Stimulated activated CD4-positive, alpha-beta T cell treated with anti-CD3 and anti-CD28 coated beads, TNF-alpha, amount 100 ng/mL, for 24 hours (primary cell): ENCODE results near the gene ISCU.

Experiments used
- DNase-seq, 3 experiments: peaks; one replicate each; pipeline ENCODE4 v3.0.0-alpha.2; 2020; ENCODE audit warnings: low read depth in 3 of 3

The ISCU gene

DNA sequence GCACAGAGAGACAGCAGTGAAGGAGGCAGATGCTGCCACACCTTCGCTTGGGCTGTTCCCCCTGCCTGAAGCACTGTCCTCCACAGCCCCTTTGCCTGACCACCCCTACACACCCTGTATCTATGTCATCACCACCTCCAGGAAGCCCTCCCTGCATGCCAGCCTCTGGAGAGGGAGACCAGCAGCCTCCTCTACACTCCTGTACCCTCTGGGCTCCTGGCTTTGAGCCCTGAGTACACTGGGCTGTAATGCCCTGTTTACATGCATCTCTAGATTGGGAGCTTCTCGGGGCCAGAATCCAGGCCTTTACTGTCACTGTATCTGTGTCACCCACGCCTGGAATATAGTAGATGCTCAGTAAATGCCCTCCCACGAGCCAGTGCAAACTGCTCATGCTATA is 41.3 kb downstream of the ISCU start:
- no peak for DNase-seq

DNA sequence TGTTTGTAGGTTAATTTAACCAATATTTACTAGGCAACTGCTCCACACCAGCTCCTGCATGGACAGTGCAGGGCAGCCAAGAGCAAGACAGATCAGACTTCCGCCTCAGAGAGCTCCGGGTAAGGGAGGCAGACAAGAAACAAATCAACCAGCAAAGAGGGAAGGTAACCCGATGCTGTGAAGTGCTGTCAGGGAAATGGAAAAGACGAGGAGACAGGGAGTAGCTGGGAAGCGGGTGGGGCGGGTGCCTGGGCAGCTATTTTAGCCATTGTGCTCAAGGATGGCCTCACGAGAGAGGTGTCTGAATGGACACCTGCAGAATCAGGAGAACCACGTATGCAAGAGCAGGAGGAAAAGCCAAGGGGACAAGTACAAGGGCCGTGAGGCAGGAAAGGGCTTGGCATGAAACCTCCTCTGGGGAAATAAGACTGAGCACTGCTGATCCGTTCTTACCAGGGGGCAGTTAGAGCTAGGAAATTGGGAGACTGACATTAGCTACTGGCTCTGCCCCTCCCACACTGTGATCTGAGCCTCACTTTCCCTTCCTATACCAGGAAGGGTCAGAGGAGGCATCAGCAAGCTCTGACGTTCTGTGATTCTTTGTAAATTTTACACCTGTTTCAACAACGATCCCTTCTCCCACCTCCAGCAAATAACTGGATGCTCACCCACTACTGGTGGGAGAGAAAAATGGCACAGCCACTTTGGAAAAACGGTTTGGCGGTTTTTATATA is 42.0 kb downstream of the ISCU start:
- DNase-seq = no peak

DNA sequence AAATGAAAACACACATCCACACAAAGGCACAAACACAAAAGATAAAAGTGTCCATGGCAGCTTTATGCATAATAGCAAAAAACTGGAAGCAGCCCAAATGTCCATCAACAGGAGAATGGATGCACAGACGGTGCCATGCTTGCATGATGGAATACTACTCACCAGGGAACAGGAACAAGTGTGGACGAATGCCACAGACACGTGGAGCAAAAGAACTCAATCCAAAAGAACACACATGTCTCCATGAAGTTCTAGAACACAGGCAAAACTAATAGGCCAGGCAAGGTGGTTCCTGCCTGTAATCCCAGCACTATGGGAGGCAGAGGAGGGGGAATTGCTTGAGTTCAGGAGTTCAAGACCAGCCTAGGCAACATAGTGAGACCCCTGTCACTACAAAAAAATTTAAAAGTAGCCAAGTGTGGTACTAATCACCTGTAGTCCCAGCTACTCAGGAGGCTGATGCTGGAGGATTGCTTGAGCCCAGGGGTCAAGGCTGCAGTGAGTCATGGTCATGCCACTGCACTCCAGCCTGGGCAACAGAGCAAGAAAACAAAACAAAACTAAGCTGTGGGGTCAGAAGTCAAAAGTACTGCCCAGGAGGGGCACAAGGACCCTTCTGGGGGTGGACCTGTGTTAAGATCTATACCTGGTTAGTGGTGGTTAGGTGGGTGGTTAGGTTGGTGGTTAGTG is 42.7 kb downstream of the ISCU start:
- DNase-seq = no peak

DNA sequence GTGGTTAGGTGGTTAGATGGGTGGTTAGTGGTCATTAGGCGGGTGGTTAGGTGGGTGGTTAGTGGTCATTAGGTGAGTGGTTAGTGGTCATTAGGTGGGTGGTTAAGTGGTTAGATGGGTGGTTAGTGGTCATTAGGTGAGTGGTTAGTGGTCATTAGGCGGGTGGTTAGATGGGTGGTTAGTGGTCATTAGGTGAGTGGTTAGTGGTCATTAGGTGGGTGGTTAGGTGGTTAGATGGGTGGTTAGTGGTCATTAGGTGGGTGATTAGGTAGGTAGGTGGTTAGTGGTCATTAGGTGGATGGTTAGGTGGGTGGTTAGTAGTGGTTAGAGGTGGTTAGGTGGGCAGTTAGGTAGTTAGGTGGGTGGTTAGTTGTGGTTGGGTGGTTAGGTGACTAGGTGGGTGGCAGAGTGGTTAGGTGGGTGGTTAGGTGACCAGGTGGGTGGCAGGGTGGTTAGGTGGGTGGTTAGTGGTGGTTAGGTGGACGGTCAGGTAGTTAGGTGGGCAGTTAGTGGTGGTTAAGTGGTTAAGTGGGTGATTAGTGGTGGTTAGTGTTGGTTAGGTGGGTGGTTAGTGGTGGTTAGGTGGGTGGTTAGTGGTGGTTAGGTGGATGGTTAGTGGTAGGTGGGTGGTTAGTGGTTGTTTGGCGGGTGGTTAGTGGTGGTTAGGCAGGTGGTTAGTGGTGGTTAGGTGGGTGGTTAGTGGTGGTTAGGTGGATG is 43.5 kb downstream of the ISCU start:
- DNase-seq = no peak

DNA sequence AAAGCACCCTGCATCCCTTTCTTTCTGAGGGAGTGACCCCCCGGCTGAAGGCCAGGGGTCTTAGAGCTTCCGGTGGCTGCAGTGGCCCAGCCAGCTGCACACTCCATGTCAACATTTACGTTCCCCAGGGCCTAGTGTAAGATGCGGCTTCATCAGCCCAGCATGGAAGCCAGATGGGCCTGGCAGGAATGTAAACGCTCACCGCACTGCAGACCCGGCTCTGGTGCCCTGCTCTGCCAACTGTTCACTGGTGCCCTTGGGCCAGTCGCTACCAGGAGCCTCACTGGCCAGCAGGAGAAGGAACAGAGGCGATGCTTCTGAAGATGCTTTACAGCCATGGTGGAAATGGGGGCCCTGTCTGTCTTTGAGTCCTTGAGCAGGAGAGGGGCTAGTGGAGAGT is 44.1 kb downstream of the ISCU start:
- DNase-seq = no peak

DNA sequence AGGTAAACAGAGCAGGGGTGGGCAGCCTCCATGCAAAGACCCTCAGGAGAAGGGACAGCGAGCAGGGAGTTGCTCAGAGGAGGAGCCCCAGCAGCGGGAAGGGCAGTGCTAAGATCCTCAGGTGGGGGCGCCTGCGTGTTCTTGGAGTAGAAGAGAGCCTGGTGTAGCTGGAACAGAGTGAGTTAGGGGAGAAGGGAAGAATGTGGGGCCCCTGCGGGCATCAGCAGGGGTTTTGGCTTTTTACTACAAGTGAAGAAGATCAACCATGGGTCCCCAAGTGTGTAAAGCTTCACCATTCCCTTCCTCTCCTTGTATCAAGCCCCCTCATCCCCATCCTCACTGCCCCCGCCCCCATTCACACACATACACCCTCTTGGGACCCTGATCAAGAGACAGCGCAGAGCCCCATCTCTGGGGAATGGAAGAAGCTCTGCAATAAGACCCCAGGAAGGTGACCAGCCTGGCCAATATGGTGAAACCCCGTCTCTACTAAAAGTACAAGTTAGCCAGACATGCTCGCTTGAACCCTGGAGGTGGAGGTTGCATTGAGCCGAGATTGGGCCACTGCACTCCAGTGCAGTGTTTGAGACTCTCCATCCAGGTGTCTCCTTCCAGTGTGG is 45.7 kb downstream of the ISCU start:
- DNase-seq = no peak

DNA sequence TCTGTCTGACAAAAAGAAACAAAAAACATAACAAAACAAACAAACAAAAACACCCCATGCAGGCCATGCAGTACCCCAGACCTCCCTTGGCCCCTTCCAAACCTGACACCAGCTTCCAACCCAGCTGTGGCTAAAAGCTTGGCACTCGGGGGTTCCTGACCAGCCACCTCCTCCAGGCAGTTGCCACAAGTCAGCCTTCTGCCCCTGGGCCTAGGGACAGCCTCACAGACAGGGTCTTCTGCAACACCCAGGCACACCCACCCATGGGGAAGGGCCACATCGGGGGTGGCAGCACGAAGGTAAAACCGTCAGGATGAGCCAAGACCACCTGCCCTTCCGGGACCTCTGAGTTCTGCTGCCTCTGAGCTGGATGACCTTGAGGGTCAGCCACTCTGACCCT is 46.2 kb downstream of the ISCU start:
- DNase-seq = no peak

DNA sequence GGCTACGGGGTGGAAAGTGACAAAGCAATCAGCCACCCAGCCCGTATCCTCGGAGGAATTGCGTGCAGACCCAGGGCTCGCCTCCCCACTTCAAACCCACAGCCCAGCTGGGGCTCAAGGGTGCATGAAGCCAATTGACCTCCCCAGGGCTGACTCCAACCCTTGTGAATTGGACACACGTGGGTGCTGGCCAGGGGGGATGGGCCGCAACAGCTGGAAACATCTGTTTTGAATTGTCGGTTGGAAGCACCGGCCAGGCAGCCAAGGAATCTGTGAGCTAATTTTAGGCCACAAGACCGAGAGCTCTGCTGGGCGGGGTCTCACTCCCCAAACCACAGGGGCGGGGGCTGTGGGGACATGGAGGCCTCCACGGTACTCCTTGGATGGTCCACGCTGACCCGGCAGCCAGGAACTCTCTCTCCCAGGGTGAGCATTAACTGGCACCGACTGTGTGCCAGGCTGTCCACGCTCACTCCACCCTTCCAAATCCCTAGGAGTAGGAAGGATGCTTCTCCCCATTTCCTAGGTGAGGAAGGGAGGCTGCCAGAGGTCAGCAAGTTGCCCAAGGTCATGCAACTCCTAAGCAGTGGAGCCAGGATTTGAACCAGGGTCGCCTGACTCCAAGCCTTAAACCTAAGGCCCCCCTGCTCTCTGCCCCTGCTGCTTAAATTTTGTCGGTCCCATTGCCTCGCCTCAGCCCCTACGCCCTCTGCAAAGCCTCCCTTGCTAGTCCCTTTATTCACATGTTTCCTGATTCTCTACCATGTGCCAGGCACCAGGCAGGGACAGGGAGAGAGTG is 47.3 kb downstream of the ISCU start:
- no peak for DNase-seq

DNA sequence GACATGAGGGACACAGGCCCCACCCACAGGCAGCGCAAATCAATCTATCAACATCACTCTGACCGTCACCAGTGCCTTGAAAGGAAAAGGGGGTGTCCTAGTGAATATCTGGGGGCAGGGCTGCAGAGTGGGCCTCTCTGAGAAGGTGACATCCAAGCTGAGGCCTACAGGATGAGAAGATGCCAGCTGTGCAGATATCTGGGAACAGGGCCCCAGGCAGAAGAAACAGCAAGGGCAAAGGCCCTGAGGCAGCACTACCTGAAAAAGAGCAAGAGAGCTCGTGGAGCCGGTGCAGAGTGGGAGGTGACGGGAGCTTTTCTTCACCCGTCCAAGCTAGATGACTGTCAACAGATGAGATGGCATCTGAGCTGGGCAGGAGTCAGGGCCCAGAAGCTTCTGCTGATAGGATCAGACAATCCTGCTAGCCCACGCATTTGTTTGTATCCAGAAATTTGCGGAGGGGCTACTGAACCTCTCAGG is 48.0 kb downstream of the ISCU start:
- DNase-seq = no peak

DNA sequence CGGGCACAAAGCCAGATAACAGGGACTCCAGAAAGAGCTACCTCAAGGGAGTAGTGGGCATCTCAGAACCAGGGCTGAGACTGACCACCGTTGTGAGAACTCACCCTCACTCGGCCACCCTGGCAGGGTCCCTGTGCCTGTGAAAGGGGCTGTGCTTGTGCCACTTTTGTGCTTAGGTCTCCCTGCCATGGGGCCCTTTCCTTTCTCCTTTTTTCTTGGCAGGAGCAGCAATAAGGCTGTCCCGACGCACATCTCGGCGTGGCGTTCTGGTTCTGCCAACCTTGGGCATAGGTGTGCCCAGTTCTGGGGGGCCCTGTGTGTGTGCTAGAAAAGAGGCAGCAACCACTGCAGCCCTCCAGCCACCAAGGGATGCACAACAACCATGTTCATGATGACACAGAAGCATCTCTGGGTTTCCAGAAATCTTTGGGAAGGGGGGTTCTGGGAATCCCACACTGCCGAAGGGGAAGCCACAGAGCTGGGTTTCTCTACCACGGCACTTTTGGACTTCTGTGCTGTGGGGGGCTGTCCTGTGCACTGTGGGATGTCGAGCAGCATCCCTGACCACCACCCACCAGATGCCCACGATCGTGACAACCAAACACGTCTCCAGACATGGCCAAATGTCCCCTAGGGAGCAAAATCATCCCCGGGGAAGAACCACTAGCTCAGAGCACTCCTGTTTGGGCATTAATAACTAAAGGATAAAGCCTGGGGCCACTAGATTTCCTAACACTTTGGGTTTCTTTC is 48.6 kb downstream of the ISCU start:
- DNase-seq = no peak

DNA sequence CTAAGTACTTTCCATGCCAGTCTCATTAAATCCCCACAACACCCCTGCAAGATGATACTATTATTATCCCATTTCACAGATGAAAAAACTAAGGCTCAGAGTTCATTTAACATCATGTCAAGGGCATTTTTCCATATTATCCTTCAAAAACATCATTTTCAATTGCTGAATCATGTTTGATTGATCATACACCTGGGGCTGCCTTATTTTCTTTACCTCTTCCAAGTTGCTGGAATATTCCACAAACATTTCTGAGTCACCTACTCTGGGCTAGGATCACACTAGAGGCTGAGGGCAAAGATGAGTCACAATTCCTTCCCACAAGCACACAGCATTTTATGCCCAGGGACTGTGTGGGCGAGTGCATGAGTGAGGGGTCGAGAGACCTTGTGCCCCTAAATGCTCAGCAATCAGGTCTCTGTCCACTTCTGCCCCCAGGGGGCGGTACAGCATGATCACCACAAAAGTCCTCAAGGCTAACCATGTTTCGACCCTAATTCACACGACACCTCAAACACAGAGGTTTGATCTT is 49.6 kb downstream of the ISCU start:
- peak in 1 of 3 experiments; percentile 59 for DNase-seq

DNA sequence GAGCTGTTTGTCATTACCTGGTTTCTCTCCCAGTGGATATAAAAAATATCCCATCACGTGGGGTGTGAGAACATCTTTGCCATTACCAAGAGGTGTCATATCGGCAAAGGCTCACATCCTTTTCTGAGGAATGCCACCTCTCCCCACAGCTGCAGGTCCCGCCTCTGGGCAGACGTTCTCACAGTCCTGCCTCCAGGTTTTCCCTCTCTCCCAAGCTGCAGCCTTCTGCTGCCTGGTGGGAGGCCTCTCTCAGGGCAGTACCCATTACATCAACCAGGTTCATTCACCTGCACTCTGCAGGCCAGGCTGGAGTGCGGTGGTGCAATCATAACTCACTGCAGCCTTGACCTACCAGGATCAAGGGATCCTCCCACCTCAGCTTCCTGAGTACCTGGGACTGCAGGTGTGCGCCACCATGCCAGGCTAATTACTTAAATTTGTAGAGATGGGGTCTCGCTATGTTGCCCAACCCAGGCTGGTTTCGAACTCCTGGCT is 50.4 kb downstream of the ISCU start:
- no peak for DNase-seq

DNA sequence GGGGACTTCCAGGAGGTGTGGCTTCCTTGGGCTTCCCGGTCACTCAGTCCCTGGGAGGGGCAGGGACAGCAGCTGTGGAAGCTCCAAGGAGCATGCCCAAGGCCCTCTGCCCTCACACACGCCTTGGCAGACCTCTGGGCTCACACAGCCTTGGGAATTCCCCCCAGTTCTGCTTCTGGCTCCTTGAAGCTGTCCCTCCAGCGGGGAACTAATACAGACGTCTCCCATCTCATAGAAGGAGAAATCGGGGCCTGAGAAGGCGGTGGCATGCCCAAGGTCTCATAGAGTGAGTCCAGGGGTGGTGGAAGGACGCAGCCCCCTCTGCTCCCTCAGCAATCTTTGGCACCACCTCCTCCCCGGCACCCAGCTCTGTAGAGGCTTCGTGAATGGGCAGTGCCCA is 51.2 kb downstream of the ISCU start:
- DNase-seq = no peak

DNA sequence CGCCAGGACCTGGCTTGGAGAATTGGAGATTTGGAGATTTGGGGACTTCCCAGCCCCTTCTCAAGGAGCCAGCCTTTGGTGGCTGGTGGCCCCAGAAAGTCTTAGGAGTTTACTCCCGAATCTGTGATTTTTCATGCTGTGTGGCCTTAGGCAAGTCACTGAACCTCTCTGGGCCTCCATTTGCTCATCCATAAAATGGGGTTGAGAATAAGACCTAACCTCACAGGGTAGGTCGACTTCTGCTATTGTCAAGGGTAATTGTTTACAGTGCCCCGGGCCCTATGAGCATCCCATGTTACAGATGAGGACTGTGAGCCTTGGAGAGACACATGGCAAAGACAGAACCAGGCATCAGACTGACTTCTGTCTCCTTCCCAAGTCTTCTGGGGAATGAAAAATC is 51.6 kb downstream of the ISCU start:
- no peak for DNase-seq

DNA sequence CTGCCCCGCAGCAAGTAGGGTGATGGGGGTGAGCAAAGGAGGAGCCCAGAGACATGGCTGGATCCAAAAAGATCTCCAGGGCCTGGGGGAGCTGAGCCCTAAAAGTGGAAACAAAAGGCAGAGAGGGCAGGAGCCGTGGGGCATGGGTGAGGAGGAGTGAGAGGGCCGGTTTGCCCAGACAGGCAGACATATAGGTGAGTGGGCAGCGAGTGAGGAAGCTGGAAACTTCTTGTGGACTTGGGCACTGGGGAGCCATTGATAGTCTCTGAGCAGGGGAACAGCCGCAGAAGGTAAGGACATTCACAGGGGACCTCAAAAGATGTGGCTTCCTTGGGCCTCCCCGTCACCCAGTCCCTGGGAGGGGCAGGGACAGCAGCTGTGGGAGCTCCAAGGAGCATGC is 52.2 kb downstream of the ISCU start:
- DNase-seq = no peak

DNA sequence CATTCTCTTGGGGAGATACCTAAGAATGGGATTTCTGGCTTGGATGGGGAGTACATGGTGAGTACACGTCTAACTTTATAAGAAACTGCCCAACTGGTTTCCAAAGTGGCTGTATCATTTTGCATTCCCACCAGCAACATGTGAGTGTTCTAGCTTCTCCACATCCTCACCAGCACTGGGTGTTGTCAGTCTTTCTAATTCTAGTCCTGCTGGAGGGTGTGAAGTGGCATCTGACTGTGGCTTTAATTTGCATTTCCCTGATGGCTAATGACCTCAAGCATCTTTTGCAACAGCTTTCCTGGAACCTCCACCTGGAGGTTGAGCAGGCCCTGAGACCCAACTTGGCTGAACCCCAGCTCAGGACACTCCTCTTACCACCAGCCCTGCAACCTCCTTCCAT is 53.5 kb downstream of the ISCU start:
- DNase-seq = no peak

DNA sequence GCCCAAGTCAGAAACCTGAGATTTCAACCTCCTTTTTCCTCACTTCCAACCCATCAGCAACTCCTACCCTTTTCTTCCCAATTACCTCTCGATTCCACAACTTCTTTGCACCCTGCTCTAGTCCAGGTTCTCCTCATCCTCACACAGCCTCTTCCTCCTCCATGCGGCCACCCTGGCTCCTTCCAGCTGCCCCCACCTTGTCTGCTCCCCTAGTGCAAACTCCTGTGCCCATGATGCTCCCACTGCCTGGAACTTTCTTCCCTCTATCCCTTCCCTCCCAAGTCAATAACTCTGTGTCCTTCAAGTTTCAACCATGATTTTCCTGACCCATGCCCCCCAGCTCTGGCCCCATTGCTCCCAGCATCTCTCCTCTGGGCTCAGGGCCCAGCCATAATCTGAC is 54.0 kb downstream of the ISCU start:
- DNase-seq = no peak

DNA sequence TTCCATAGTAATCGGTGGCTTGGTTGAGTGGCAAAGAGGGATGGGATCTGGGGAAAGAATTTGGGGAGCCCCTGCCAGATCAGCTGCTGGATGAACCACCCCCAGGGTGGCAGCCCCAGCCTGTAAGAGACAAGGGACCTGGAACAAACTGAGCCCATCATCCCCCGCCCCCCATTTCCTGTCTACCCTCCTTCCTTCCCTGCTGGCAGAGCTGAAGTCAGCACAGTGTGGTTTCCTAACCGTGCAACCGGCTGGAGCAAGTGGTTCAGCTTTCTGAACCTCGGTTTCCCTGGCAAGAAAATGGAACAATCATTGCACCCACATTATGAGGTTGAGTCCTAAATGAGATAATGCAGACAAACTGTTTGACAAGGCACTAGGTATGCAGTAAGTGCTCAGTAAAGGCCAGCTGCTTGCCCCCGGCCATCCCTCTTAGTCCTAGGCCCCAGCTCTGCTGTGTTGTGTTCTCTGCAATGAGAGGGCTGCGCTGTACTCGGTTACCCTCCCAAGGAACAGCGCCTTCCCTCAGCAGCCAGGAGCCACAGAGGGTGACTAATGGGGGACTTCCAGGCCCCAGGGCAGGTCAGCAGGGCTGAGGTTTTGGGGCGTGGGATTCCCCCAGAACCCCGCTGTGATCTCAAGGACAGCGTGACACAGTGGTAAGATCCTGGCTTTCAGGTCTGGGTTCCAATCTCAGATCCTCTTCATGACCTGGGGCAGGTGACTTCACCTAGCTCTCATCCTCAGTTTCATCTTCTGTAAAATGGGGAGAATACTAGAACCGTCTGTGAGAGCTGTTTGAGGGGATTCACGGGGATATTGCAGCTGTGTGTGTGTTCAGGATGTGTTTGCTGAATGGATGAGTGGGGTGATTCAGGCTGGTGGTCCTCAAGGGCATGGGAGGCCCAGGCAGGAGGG is 54.8 kb downstream of the ISCU start:
- peak; percentile 55 to 81 (median 65) for DNase-seq
